HG03045 (cell line): Measurements from ENCODE around the gene CENPP.
"Not testable (repeated sequence)": the region's sequence is repeated elsewhere in the genome, so short reads cannot be mapped to it uniquely, and the experiment has no call there.

Experiments
- ATAC-seq: cut with Tn5 transposase; IDR thresholded peaks from one replicate; pipeline ENCODE4 v1.9.1; 2021; ENCODE audit warnings: mild to moderate bottlenecking, moderate library complexity; ENCODE audit not compliant: unreplicated experiment

Gene CENPP

GRCh38 chr9:92610470-92611420 is 285.0 kb downstream of the CENPP start:
- no peak for ATAC-seq

GRCh38 chr9:92611621-92612285 is 286.0 kb downstream of the CENPP start:
- no peak for ATAC-seq

- ATAC-seq = no peak
Observed at GRCh38 chr9:92612292-92612691, 286.5 kb downstream of the CENPP start.

GRCh38 chr9:92612816-92613215 is 287.1 kb downstream of the CENPP start:
- no peak for ATAC-seq

- no peak for ATAC-seq
Observed at GRCh38 chr9:92613268-92614122, 287.7 kb downstream of the CENPP start.

GRCh38 chr9:92614123-92614510 is 288.4 kb downstream of the CENPP start:
- ATAC-seq = no peak

GRCh38 chr9:92614763-92615461 is 289.2 kb downstream of the CENPP start:
- no peak for ATAC-seq

GRCh38 chr9:92615790-92616189 is 290.0 kb downstream of the CENPP start:
- no peak for ATAC-seq

- ATAC-seq = no peak
Observed at GRCh38 chr9:92616199-92616641, 290.5 kb downstream of the CENPP start.

GRCh38 chr9:92616655-92617111 is 290.9 kb downstream of the CENPP start:
- no peak for ATAC-seq

- ATAC-seq = no peak
Observed at GRCh38 chr9:92617195-92617813, 291.6 kb downstream of the CENPP start.

- no peak for ATAC-seq
Observed at GRCh38 chr9:92617951-92618510, 292.3 kb downstream of the CENPP start.

GRCh38 chr9:92618633-92619225 is 293.0 kb downstream of the CENPP start:
- ATAC-seq = no peak

- ATAC-seq = no peak
Observed at GRCh38 chr9:92619601-92620300, 294.0 kb downstream of the CENPP start.

- no peak for ATAC-seq
Observed at GRCh38 chr9:92620845-92621244, 295.1 kb downstream of the CENPP start.

GRCh38 chr9:92623936-92624335 is 298.2 kb downstream of the CENPP start:
- not testable (repeated sequence) for ATAC-seq

- ATAC-seq = no peak
Observed at GRCh38 chr9:92626484-92626883, 300.7 kb downstream of the CENPP start.

- ATAC-seq = no peak
Observed at GRCh38 chr9:92627651-92628050, 301.9 kb downstream of the CENPP start.
